Kidney tubule cell (primary cell): Measurements from ENCODE around the gene ASPHD1.
"Not testable (repeated sequence)": the region's sequence is repeated elsewhere in the genome, so short reads cannot be mapped to it uniquely, and the experiment has no call there.

Experiments
- DNase-seq: peaks from one replicate; pipeline ENCODE4 v3.0.0-alpha.2; 2018; ENCODE audit warnings: low spot score

ASPHD1 gene

GRCh38 chr16:29907973-29908372 lies 7.7 kb downstream of the ASPHD1 start:
- no peak for DNase-seq

GRCh38 chr16:29908719-29909220 lies 8.5 kb downstream of the ASPHD1 start:
- no peak for DNase-seq

- peak; percentile 28 for DNase-seq
Measured at GRCh38 chr16:29909391-29909790, 9.1 kb downstream of the ASPHD1 start.

- DNase-seq, result not testable (repeated sequence)
Measured at GRCh38 chr16:29909851-29910250, 9.6 kb downstream of the ASPHD1 start.

GRCh38 chr16:29910819-29911675 lies 10.8 kb downstream of the ASPHD1 start:
- DNase-seq, result no peak

GRCh38 chr16:29911676-29912010 lies 11.4 kb downstream of the ASPHD1 start:
- no peak for DNase-seq

GRCh38 chr16:29912087-29912486 lies 11.8 kb downstream of the ASPHD1 start:
- DNase-seq, result no peak

GRCh38 chr16:29913514-29913913 lies 13.2 kb downstream of the ASPHD1 start:
- no peak for DNase-seq

- DNase-seq, result peak; percentile 86
Measured at GRCh38 chr16:29915590-29916247, 15.4 kb downstream of the ASPHD1 start.

- DNase-seq, result no peak
Measured at GRCh38 chr16:29916979-29917378, 16.7 kb downstream of the ASPHD1 start.

GRCh38 chr16:29920288-29921033 lies 20.2 kb downstream of the ASPHD1 start:
- no peak for DNase-seq

GRCh38 chr16:29921034-29921385 lies 20.7 kb downstream of the ASPHD1 start:
- no peak for DNase-seq

GRCh38 chr16:29922326-29922725 lies 22.0 kb downstream of the ASPHD1 start:
- no peak for DNase-seq

GRCh38 chr16:29922986-29923501 lies 22.8 kb downstream of the ASPHD1 start:
- no peak for DNase-seq

GRCh38 chr16:29925105-29925756 lies 24.9 kb downstream of the ASPHD1 start:
- DNase-seq, result no peak

- DNase-seq, result peak; percentile 88
Measured at GRCh38 chr16:29925781-29926710, 25.8 kb downstream of the ASPHD1 start, which contains the start of gene KCTD13. KCTD13 (minus strand) TSS chr16:29926226; CDS start chr16:29926033, 193 bp downstream.

- peak; percentile 41 for DNase-seq
Measured at GRCh38 chr16:29926711-29927052, 26.4 kb downstream of the ASPHD1 start.

GRCh38 chr16:29927070-29927905 lies 27.0 kb downstream of the ASPHD1 start:
- no peak for DNase-seq

GRCh38 chr16:29931750-29932149 lies 31.5 kb downstream of the ASPHD1 start:
- not testable (repeated sequence) for DNase-seq

- DNase-seq, result no peak
Measured at GRCh38 chr16:29940656-29941055, 40.4 kb downstream of the ASPHD1 start.
